Panc1 (cell line): ENCODE results near the gene C2CD3. TPM values are rescaled to one million over a fixed set of nuclear protein-coding genes. Genes with fewer than 3 reads are reported as not detected.

ENCODE experiments used
- ATAC-seq: fragments of 200-7000 bp; cut with Tn5 transposase; 2 replicates; pipeline ENCODE4 v1.9.1; 2020; ENCODE audit warnings: mild to moderate bottlenecking, moderate library complexity
- BruUV-seq: library from RNA; stranded (reverse); fragments of 400-500 nt; replicated peaks from 2 replicates; lab custom pipeline; 2021; lab: Mats Ljungman, UMichigan
- CTCF ChIA-PET: fragments of 300-600 bp; sonication (Branson Sonifier 250); formaldehyde crosslinking; loops from one replicate; lab custom pipeline; 2022; ENCODE audit warnings: antibody characterized with exemption; lab: Charles Lee
- POLR2A ChIA-PET: fragments of 300-600 bp; sonication (Branson Sonifier 250); formaldehyde crosslinking; loops from one replicate; lab custom pipeline; 2022; ENCODE audit warnings: antibody characterized with exemption; lab: Charles Lee
- DNase-seq: peaks from one replicate; pipeline ENCODE4 v3.0.0-alpha.2; 2010; ENCODE audit warnings: low read depth, low spot score
- H3K27ac ChIP-seq: 2 replicates; pipeline ENCODE4 v1.5.1; 2011; ENCODE audit warnings: mild to moderate bottlenecking, low read length, inconsistent platforms
- H3K27me3 ChIP-seq: fragments of 200-500 bp; sonication (Bioruptor generic); 2 replicates; pipeline ENCODE4 v1.6.0; 2014; ENCODE audit warnings: low read length, inconsistent platforms; ENCODE audit not compliant: control insufficient read depth, insufficient read depth
- H3K36me3 ChIP-seq: fragments of 200-500 bp; sonication (Bioruptor generic); 2 replicates; pipeline ENCODE4 v1.5.1; 2014; ENCODE audit warnings: inconsistent platforms, mild to moderate bottlenecking, low read length, moderate library complexity; ENCODE audit not compliant: control insufficient read depth, insufficient read depth
- H3K4me1 ChIP-seq: 2 replicates; pipeline ENCODE4 v1.5.1; 2011; ENCODE audit warnings: inconsistent platforms, mild to moderate bottlenecking, low read length, moderate library complexity; ENCODE audit not compliant: control insufficient read depth, insufficient read depth
- H3K4me3 ChIP-seq, 2 experiments: 2 replicates each; pipeline ENCODE4 v1.5.1; 2011 to 2012; ENCODE audit warnings: low read depth in 2 of 2, low read length in 2 of 2, mild to moderate bottlenecking in 2 of 2, inconsistent platforms in 1 of 2, moderate library complexity in 1 of 2
- H3K9me3 ChIP-seq: fragments of 200-500 bp; sonication (Bioruptor generic); 2 replicates; pipeline ENCODE4 v1.5.1; 2014; ENCODE audit warnings: low read depth, mild to moderate bottlenecking, inconsistent platforms, low read length, moderate library complexity; ENCODE audit not compliant: control insufficient read depth, insufficient read depth
- CTCF ChIP-seq: fragments of 450-650 bp; IDR thresholded peaks from 2 replicates; pipeline ENCODE4 v1.5.1; 2017; ENCODE audit warnings: mild to moderate bottlenecking
- POLR2AphosphoS5 ChIP-seq: IDR thresholded peaks from 2 replicates; pipeline ENCODE4 v1.6.1; 2012; ENCODE audit warnings: mild to moderate bottlenecking, low read depth, low read length, moderate library complexity
- SIN3A ChIP-seq: IDR thresholded peaks from 2 replicates; pipeline ENCODE4 v1.6.1; 2012; ENCODE audit warnings: low read depth, mild to moderate bottlenecking, low read length, moderate library complexity, borderline replicate concordance; ENCODE audit not compliant: insufficient read depth
- TCF7L2 ChIP-seq: IDR thresholded peaks from 2 replicates; pipeline ENCODE4 v1.6.1; 2011; ENCODE audit warnings: mild to moderate bottlenecking, low read depth, low read length, inconsistent platforms
- in situ Hi-C: cut with HindIII; loops from 2 replicates; pipeline ENCODE4 v1.10.0; 2016; ENCODE audit warnings: low sequenced_read_pairs, low pct_unique_long_range_greater_than_20kb
- intact Hi-C: fragments of 100-400 bp; cut with micrococcal nuclease; formaldehyde crosslinking; loops from one replicate; pipeline ENCODE4 v1.10.0; 2022; ENCODE audit not compliant: unreplicated experiment
- total RNA-seq: library from RNA; stranded (reverse); gene quantifications from one replicate; pipeline ENCODE4 v1.2.1, GENCODE V29; 2021; ENCODE audit not compliant: unreplicated experiment
- TF ChIP-seq, protein P1 (sequence below), 2 experiments: IDR thresholded peaks; 2 replicates each; pipeline ENCODE4 v1.6.1; 2011 to 2012; ENCODE audit warnings: low read depth in 2 of 2, control low read depth in 1 of 2, low read length in 1 of 2, mild to moderate bottlenecking in 1 of 2, moderate library complexity in 1 of 2; ENCODE audit not compliant: insufficient read depth in 1 of 2

The C2CD3 gene
- total RNA-seq, 1 experiment from 2014 or later = 51.8 TPM

GRCh38 chr11:73974604-73975478, 196.0 kb downstream of the C2CD3 start:
- in situ Hi-C loops (no loop called here), intact Hi-C loops (no loop called here)
- no peaks in the 10 kb centered on the region for H3K9me3 ChIP-seq
- ATAC-seq (no peak), DNase-seq (no peak)
- H3K27me3 ChIP-seq = no peaks in the 10 kb centered on the region
- H3K27ac ChIP-seq = no peak overlapping the region
- no peak overlapping the region for H3K4me3 ChIP-seq
- H3K36me3 ChIP-seq = peaks cover 6% of the 10 kb centered on the region; the same call in 1 of the 2 replicates
- ChIA-PET POLR2A (no interaction called here), CTCF (no interaction called here)
- no TSS peak for BruUV-seq
- H3K4me1 ChIP-seq = no peaks in the 10 kb centered on the region
- TF ChIP-seq POLR2AphosphoS5 = no peak
- TF ChIP-seq, protein P1, sequence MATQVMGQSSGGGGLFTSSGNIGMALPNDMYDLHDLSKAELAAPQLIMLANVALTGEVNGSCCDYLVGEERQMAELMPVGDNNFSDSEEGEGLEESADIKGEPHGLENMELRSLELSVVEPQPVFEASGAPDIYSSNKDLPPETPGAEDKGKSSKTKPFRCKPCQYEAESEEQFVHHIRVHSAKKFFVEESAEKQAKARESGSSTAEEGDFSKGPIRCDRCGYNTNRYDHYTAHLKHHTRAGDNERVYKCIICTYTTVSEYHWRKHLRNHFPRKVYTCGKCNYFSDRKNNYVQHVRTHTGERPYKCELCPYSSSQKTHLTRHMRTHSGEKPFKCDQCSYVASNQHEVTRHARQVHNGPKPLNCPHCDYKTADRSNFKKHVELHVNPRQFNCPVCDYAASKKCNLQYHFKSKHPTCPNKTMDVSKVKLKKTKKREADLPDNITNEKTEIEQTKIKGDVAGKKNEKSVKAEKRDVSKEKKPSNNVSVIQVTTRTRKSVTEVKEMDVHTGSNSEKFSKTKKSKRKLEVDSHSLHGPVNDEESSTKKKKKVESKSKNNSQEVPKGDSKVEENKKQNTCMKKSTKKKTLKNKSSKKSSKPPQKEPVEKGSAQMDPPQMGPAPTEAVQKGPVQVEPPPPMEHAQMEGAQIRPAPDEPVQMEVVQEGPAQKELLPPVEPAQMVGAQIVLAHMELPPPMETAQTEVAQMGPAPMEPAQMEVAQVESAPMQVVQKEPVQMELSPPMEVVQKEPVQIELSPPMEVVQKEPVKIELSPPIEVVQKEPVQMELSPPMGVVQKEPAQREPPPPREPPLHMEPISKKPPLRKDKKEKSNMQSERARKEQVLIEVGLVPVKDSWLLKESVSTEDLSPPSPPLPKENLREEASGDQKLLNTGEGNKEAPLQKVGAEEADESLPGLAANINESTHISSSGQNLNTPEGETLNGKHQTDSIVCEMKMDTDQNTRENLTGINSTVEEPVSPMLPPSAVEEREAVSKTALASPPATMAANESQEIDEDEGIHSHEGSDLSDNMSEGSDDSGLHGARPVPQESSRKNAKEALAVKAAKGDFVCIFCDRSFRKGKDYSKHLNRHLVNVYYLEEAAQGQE (IDR thresholded peaks at IDR 0.05; ENCODE audit: insufficient read depth in 1 of 2, low read depth in 2 of 2, low read length in 1 of 2) = no peak
- TF ChIP-seq TCF7L2 = no peak
- no peak for TF ChIP-seq SIN3A
- TF ChIP-seq CTCF = no peak

DNA sequence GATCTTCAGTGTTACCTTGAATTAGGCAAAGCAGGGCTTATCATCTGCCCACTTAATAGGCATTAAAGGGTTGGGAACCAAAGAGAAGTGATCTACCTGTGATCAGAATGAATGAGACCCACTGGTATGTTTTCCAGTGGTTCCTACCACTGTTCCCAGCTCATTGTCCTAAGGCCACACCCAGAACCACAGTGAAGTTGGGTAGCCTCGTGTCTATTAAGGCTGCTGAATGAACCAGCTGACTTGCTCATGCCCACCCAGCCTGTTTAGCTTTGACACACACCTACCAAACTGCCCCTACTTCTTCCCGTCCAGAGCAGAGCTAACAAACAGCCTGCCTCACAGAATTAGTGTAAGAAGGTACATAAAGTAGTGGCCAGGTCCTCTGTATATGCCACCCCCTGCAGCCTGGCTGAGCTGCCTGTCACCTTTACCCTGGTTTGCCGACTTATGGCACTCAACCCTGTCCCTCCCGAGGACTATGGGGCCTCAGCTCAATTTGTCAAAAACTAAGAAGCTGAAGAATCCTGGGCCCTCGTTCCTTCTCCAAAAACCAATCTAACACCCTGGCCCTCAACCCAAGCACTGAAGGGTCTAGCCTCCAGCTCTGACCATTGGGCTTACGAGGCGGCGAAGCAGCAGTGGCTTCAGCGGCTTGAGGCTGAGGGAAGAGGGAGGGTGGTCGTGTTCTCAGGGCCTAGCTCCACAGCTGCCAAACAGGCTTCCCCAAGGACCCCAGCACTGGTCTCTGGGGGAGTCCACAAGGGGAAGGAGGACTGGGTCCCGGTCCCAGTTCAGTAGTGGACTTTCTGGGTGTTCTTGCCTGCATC, 198.0 kb downstream of the C2CD3 start:
- intact Hi-C loops (no loop called here), in situ Hi-C loops (no loop called here)
- no peak overlapping the region for H3K4me3 ChIP-seq
- ChIA-PET CTCF (no interaction called here), POLR2A (no interaction called here)
- H3K27me3 ChIP-seq = no peaks in the 10 kb centered on the region
- ATAC-seq (peak; percentile 23; the same call in 1 of the 2 replicates), DNase-seq (no peak)
- H3K4me1 ChIP-seq = no peaks in the 10 kb centered on the region
- H3K36me3 ChIP-seq = peaks cover 6% of the 10 kb centered on the region; the same call in 1 of the 2 replicates
- no peaks in the 10 kb centered on the region for H3K9me3 ChIP-seq
- H3K27ac ChIP-seq = no peak overlapping the region
- BruUV-seq = no TSS peak
- TF ChIP-seq POLR2AphosphoS5 = no peak
- no peak for TF ChIP-seq CTCF
- TF ChIP-seq, protein P1 (IDR thresholded peaks at IDR 0.05; ENCODE audit: insufficient read depth in 1 of 2, low read depth in 2 of 2, low read length in 1 of 2) = no peak
- no peak for TF ChIP-seq SIN3A
- TF ChIP-seq TCF7L2 = no peak
